NCI-H2029 treated with DMSO at 0.1 percent for 48 hours (cell line): ENCODE data around the gene CYP4F8.
"Not testable (repeated sequence)": the region's sequence is repeated elsewhere in the genome, so short reads cannot be mapped to it uniquely, and the experiment has no call there.

Experiments
- DNase-seq: peaks from one replicate; lab custom pipeline; 2025; lab: John Stamatoyannopoulos, UW

Gene CYP4F8, protein sequence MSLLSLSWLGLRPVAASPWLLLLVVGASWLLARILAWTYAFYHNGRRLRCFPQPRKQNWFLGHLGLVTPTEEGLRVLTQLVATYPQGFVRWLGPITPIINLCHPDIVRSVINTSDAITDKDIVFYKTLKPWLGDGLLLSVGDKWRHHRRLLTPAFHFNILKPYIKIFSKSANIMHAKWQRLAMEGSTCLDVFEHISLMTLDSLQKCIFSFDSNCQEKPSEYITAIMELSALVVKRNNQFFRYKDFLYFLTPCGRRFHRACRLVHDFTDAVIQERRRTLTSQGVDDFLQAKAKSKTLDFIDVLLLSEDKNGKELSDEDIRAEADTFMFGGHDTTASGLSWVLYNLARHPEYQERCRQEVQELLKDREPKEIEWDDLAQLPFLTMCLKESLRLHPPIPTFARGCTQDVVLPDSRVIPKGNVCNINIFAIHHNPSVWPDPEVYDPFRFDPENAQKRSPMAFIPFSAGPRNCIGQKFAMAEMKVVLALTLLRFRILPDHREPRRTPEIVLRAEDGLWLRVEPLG

DNA sequence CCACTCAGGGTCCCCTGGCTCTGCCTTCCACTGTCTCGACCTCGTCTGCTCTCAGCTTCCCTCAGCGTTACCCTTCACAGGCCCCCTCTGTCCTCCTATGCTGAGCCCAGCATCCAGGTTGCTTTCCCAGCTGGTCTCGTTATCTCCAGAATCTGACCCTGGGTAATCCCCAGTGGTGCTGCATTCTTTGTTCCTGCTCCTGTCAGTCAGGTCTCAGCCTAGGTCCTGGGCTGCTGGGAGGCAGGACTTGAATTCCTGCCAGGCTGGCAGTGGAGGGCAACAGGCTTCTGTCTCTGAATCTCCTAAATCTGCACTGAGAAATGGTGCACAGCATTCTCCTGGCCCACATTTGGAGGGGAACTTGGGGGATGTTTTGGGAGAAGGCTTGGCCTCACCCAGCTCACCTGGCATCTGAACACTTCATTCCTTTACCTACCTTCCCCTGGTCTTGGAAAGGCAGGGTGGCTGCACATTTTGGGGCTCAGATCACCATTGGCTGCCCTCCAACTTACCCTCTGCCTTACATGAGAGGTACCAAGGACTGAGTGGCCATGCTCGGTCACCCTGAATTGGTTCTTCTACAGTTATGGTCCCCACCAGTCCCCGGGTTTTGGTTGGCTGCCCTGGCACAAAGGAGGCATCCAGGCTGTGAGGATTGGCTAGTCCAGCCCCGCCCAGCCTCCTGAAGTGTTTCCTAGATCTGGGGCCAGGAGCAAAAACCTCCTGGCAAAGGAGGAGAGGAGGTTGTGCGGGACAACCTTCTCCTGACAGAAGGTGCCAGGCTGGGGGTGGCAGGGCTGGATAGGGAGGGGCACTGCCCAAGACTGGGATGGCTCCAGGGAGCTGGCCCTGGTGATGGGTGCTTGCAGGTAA lies at the start of gene CYP4F8:
TSS of gene CYP4F8 (plus strand) at position 712 of the 873 bp plus-strand sequence. CDS start 399 bp downstream, outside the sequence.
- no peak for DNase-seq

DNA sequence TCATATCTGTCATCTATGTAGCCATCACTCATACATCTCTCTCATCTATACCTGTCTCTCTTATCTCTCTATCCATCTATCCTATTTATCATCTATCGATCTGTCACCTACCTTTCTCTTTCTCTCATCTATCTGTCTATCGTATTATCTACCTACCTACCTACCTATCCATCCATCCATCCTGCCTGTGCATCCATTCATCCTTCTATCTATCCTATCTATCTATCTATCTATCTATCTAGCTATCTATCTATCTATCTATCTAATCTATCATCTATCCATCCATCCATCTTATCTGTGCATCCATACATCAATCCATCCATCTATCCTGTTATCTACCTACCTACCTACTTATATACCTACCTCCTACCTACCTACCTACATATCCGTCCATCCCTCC lies 44.6 kb upstream of the CYP4F8 start:
- DNase-seq: no peak

DNA sequence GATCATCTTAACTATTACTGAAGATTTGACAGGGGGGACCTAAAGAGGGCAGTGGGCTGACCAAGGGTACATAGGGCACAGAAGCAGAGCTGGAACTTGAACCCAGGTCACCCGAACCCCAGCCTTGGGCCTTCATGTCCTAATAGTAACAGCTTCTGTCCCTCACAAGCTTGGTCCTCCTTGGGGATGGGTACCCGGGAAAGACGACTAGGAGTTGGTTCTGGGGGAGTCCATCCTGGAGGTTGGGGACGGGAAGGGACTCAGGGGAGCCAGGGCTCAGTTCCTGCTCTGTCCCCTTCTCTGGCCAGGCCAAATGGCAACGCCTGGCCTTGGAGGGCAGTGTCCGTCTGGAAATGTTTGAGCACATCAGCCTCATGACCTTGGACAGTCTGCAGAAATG lies 39.6 kb upstream of the CYP4F8 start:
- no peak for DNase-seq

DNA sequence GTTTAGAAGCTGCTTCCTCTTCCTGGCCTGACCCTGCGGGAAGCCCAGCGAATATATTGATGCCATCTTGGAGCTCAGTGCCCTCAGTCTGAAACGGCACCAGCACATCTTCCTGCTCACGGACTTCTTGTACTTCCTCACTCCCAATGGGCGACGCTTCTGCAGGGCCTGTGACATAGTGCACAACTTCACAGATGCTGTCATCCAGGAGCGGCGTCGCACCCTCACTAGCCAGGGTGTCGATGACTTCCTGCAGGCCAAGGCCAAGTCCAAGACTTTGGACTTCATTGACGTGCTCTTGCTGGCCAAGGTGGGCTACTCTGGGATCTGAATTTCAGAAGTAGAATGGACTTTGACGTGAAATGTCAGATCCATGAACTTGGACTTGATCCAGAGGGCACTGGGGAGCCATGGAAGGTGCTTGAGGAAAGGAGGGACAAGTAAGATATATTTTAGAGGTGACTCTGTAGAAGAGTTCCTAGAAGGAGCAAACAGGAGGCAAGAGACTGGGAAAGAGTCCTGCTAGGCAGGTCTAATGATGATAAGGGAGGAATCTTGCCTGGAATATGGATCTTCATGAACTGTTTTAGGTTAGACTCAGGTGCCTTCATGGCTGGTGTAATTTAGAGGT lies 38.4 kb upstream of the CYP4F8 start:
- DNase-seq: no peak

DNA sequence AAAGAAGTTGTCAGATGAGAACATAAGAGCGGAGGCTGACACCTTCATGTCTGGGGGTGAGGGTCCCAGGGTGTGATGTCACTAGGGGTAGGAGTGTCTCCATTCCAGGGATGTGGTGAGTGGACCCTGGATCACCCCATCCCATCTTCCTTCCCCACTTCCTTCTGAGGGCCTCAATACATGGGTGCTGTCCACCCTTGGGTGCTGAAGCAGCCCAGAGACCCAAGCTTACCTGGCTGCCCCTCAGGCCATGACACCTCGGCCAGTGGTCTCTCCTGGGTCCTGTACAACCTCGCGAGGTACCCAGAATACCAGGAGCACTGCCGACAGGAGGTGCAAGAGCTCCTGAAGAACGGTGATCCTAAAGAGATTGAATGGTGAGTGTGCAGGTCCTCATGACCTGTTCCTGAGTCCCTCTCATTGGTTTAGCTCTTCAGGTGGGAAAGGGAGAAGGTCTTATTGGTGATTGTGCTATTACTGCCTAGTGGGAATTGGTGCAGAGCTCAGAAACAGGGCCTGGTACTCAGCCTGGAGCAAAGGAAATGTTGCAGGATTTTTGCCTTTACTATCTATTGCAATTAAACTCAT lies 37.7 kb upstream of the CYP4F8 start:
- no peak for DNase-seq

DNA sequence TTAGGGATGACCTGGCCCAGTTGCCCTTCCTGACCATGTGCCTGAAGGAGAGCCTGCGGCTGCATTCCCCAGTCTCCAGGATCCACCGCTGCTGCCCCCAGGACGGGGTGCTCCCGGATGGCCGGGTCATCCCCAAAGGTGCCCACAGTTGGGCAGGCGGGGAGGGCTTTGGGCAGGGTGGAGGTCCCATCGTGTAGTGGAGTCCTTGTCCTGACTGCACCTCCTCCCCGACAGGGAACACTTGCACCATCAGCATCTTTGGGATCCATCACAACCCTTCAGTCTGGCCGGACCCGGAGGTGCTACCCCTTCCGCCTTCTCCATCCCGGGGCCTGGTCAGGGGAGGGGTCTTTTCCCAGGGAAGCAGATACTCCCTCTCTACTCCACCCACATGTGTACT lies 31.7 kb upstream of the CYP4F8 start:
- DNase-seq: no peak

DNA sequence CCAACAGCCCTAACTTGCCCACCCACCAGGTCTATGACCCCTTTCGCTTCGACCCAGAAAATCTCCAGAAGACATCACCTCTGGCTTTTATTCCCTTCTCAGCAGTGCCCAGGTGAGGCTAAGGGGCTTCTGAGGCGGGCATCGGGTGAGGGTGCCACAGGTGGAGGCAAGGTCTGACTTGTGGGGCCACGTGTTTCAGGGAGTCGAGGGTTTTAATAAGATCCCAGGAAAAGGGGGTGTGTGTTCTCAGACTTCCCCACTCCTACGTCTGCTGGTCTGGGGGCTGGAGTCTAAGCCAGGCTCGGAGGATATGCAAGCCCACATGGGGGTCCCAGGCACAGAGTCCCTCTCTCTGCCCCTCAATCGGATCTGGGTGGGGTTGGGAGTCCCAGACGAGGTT lies 30.9 kb upstream of the CYP4F8 start:
- DNase-seq: no peak

DNA sequence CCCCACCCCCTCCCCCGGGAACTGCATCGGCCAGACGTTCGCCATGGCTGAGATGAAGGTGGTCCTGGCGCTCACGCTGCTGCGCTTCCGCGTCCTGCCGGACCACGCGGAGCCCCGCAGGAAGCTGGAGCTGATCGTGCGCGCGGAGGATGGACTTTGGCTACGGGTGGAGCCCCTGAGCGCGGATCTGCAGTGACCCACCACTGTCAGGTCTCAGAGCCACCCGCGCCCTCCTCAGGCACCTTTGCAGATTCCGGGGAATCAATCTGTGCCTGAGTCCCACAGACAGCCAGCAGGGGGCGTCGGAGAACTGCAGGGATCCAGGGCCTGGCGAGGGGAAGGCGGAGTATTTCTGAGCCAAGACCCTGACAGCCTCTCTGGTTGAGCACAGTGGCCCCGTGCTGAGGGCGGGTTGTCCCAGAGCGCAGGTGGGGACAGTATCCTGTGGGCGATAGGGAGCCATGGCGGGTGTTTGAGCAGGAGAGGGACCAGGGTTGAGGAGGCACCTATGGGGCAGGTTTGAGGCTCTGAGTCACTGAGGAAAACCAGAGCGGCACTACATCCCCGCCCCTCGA lies 30.4 kb upstream of the CYP4F8 start:
- DNase-seq: peak; percentile 23

DNA sequence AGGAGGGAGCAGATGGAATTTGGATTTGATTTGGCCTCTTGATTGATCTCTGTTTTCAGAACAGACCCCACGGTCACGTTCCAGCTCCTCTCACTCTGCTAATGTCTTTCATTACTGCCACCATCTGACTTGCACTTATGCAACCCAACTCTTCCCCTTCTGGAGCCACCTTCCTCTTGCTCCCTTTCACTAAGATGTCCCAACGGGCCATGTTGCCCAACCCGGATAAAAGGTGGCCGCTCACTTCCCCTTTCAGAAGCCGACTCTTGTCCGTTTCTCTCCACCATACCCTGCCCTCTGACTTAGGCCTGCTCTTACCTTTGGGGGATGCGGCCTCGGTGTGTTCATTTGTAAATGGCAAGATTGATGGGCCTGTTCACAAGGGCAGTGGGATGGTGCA lies 27.4 kb upstream of the CYP4F8 start:
- no peak for DNase-seq

DNA sequence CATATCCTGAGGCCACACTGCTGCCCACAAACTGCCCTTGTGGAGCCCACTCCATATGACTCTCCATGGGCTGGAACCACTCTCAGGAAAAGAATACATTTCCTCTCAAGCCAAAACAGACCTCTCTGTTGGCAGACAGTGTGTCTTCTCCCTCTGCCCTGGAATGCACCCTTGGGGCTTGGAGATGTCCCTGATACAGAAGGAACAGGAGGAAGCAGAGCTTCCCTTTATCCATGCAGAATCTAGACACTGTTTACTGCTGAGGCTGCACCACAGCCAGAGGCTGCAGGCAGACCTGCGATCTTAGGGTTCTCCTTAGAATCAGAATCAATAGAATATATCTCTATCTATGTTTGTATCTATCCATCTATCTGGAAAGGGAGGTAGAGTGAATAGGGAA lies 26.8 kb upstream of the CYP4F8 start:
- no peak for DNase-seq

DNA sequence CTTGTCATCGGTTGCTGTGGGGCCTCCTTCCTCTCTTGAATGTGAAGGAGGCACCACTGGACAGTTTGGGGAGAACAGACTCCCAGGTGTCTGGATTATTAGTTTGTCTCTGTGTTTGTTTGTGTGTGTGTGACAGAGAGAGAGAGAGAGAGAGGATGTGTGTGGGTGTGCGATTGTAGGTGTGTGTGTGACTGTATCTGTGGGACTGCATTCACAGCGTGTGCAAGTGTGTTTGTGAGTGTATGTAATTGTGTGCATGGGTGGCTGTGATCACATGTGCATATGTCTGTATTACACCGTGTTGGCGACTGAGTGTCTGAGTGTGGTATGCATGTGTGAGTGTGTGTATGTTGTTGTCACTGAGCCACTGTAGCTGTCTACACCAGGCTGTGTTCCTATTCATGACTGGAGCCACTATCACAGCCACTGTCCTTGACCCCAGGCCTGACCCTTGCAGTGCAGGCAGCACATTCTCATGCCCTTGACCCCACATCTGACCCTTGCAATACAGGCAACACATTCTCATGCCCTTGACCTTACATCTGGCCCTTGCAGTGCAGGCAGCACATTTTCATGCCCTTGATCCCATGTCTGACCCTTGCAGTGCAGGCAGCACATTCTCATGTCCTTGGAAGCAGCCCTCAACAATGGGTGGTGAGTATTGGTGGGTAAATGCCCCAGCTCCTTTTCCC lies 25.1 kb upstream of the CYP4F8 start:
- no peak for DNase-seq

DNA sequence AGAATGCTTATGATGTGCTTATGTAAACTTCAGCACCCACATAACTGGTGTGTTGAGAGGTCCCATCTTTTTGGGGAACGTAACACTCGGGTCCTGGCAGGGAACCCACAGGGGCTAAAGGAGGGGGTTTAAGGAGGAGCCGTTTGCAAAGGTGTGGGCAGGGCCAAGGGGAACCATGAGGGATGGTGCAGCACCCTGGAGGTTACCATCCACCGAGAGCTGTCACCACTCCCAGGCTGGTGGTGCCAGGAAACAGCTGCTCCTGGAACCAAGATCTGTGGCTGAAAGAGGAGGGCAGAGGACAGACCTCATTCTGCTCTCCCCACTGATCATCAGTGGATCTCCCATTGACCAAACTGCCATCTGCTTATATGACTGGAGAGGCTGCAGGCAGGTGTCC lies 23.2 kb upstream of the CYP4F8 start:
- DNase-seq: no peak

DNA sequence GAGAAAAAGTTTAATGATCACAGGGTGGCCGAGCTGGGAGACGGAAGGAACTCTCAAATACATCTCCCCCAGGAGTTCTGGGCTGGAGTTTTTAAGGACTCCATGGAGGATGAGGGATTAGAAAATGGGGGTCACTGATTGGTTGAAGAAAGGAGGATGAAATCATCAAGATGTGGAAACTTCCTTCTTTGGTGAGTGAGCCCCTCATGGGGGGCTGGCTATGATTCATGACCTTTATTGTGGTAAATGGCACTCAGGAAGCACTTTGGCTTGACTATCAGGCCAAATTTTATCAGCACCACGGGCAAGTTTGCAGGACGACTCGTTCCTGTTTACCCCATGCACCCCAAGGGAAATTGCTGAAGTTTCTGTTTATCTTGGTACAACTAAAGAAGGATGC lies 22.5 kb upstream of the CYP4F8 start:
- DNase-seq: not testable (repeated sequence)

DNA sequence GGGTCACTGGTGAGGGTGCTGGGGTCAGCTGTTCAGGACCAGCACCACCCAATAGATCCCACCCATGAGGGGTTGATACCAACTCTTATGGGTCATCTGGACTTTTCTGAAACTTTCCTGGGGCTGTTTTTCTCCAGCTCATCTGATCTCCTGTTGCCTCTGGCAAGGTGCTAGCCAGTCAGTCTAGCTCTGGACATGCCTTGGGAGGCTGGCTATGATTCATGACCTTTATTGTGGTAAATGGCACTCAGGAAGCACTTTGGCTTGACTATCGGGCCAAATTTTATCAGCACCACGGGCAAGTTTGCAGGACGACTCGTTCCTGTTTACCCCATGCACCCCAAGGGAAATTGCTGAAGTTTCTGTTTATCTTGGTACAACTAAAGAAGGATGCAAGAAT lies 21.3 kb upstream of the CYP4F8 start:
- not testable (repeated sequence) for DNase-seq

DNA sequence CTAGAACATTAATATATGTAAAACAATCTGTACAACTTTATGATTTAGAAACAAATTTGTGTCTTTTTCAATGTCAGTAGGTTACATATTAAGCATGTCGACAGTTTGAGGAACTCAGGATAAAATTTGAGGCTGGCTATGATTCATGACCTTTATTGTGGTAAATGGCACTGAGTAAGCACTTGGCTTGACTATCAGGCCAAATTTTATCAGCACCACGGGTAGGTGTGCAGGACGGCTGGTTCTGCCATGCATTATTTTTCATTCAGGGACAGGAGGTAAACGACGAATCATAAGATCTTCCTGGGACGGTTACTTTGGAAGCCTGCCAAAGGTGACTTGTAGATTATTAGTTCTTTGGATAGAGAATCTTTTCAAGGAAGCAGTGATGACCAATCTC lies 19.9 kb upstream of the CYP4F8 start:
- no peak for DNase-seq

DNA sequence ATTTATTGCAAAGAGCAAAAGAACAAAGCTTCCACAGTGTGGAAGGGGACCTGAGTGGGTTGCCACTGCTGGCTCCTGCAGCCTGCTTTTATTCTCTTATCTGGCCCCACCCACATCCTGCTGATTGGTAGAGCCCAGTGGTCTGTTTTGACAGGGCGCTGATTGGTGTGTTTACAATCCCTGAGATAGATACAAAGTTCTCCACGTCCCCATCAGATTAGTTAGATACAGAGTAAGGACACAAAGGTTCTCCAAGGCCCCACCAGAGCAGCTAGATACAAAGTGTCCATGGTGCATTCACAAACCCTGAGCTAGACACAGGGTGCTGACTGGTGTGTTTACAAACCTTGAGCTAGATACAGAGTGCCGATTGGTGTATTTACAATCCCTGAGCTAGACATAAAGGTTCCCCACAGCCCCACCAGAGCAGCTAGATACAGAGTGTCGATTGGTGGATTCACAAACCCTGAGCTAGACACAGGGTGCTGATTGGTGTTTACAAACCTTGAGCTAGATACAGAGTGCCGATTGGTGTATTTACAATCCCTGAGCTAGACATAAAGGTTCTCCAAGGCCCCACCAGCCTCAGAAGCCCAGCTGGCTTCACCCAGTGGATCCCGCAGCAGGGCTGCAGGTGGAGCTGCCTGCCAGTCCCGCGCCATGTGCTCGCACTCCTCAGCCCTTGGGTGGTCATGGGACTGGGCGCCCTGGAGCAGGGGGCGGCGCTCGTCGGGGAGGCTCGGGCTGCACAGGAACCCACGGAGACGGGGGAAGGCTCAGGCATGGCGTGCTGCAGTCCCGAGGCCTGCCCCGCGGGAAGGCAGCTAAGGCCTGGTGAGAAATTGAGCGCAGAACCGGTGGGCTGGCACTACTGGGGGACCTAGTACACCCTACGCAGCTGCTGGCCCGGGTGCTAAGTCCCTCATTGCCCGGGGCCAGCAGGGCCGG lies 6.8 kb upstream of the CYP4F8 start:
- not testable (repeated sequence) for DNase-seq

DNA sequence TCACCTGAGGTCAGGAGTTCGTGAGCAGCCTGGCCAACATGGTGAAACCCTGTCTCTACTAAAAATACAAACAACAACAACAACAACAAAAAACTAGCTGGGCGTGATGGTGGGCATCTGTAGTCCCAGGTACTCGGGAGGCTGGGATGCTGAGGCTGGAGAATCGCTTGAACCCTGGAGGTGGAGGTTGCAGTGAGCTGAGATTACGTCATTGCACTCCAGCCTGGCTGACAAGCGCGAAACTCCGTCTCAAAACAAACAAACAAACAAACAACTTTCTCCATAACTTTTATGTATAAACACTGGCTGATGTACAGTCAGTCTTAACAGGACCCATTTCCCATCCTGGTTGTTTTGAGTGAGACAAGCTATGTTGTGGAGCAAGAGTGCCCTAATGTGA lies 5.8 kb upstream of the CYP4F8 start:
- no peak for DNase-seq

DNA sequence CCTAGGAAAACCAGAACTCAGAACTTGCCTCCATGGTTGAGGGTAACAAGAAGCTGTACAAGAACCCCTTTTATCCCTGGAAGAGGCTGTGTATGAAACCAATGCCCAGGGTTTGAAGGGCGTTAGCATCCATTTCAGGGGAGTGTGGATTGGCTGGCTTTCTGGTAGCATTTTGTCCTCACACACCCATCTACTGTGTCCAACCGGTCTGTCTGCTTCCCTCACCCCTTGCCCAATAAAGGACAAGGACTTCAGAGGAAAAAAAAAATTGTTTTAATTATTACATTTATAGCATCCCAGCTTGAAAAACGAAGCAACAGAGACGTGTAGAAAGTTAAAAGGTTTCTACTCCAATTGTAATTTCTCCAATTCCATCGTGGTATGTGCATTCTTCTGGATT lies 2.7 kb upstream of the CYP4F8 start:
- DNase-seq: no peak

DNA sequence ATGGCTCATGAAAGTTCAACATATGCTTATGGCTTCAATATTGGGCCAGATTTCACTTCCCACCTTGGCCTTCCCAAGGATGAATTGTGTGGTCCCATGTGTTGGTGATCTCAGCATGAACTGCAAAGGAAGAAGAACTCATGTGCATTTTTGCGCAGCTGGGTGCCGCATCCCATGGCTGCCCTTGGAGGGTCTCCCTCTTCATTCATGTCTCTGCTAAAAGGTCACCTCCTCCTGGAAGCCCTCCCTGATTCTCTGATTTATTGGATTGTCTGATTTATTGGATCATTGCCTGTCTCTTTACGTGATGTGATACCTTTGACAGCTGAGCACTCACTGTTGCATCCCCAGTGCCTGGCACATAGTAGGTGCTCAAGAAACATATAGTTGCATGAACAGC lies 1.7 kb upstream of the CYP4F8 start:
- DNase-seq: no peak

DNA sequence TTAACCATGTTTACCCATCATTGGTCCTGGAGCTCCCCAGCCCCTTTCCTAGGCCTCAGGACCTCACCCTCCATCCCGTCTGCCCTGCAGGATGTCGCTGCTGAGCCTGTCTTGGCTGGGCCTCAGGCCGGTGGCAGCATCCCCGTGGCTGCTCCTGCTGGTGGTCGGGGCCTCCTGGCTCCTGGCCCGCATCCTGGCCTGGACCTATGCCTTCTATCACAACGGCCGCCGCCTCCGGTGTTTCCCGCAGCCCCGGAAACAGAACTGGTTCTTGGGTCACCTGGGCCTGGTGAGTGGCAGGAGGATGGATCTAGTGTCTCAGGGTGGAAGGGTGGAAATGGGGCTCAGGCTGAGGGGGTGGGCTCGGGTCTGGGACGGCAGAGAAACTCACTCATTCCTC lies 508 bp downstream of the CYP4F8 start:
- DNase-seq: no peak
